ENCODE measurements around the gene DYNC2LI1.

DNA sequence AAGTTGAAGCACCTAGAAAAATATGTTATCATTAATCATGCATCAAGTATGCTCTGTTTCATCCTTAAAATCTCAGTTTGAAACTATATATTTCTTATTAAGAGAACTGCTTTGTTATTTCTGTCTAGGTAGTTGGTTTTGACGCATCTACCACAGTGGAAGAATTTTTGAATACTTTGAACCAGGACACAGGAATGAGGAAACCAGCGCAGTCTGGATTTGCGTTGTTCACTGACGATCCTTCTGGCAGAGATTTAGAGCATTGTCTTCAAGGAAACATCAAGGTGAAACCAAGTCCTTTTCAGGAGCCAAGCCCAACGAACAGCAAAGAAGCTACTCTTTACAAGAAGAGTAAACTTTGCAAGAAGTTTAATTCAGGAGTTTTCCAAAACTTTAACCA is 30.1 kb upstream of the DYNC2LI1 start:
- no peak for TF ChIP-seq POLR2A (IDR thresholded peaks at IDR 0.05)
- TF ChIP-seq, protein P1, sequence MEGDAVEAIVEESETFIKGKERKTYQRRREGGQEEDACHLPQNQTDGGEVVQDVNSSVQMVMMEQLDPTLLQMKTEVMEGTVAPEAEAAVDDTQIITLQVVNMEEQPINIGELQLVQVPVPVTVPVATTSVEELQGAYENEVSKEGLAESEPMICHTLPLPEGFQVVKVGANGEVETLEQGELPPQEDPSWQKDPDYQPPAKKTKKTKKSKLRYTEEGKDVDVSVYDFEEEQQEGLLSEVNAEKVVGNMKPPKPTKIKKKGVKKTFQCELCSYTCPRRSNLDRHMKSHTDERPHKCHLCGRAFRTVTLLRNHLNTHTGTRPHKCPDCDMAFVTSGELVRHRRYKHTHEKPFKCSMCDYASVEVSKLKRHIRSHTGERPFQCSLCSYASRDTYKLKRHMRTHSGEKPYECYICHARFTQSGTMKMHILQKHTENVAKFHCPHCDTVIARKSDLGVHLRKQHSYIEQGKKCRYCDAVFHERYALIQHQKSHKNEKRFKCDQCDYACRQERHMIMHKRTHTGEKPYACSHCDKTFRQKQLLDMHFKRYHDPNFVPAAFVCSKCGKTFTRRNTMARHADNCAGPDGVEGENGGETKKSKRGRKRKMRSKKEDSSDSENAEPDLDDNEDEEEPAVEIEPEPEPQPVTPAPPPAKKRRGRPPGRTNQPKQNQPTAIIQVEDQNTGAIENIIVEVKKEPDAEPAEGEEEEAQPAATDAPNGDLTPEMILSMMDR (IDR thresholded peaks at IDR 0.05): no peak

Measured in stomach (tissue), 4 donors.